ENCODE results near the gene NRIP3.

DNA sequence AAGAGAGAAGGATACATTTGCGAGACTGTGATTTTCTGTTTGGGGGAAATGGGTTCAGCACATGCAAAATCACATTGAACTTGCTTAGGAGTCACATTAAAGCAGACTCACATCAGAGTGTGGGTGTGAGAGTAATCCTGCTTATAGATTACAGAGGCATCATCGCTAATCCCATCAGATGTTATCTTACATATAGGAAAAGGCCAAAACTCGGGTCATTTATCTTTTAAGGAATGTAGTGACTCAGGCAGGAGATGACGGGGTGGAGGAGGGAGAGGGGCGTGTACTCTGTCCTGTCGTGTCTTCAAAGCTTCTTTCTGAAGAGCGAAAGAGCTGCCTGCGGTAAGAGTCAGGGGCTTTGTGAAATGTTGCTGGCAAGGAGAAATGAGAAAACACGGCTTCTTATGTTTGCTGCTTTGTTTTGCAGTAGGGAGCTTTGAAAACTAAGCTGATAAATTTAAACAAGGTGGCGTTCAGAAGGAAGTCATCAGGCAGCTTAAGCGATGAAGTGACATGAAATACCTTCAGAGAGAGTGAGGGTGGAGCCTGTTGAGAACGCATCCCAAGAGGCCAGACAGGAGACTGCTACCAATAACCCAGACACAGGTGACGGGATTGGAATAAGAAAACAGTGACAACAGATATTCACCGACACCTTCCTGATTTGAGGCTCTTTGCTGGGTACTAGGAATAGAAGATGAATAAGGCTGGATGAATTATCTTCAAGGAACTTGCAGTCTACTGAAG, 68.9 kb downstream of the NRIP3 start:
- TF ChIP-seq ZNF274 (IDR thresholded peaks at IDR 0.05; ENCODE audit: low read depth, low read length) (no peak), YY1 (IDR thresholded peaks at IDR 0.05; ENCODE audit: insufficient read depth, insufficient read length) (no peak), SUZ12 (IDR thresholded peaks at IDR 0.05; ENCODE audit: extremely low read depth, insufficient read depth, insufficient read length) (no peak)

Data from NT2/D1 (cell line).